ENCODE measurements around the gene RTKN2. TPM values are rescaled to one million over a fixed set of nuclear protein-coding genes. Genes with fewer than 3 reads are reported as not detected.

The RTKN2 gene
- polyA plus RNA-seq, 1 experiment = 1.4 TPM

GRCh38 chr10:62171791-62172190 lies 96.9 kb downstream of the RTKN2 start:
- Histone ChIP-seq H3K4me3 (ENCODE audit: low read depth, low read length) (no peak overlapping the region), H3K27ac (ENCODE audit: low read depth, low read length) (no peak overlapping the region), H3K9me3 (ENCODE audit: control insufficient read depth, insufficient read depth, low read length) (no peaks in the 10 kb centered on the region; the same call in 1 of the 2 replicates), H3K27me3 (ENCODE audit: control insufficient read depth, insufficient read depth, low read length) (no peaks in the 10 kb centered on the region)
- no peak for DNase-seq (ENCODE audit: low read depth, low spot score)
- ChIA-PET CTCF (no interaction called here), POLR2A (no interaction called here)
- TF ChIP-seq CTCF (IDR thresholded peaks at IDR 0.05; ENCODE audit: low read depth, low read length) = no peak

- no peaks in the 10 kb centered on the region for H3K27me3 ChIP-seq (ENCODE audit: control insufficient read depth, insufficient read depth, low read length)
- H3K4me3 ChIP-seq (ENCODE audit: low read depth, low read length) = no peak overlapping the region
- ChIA-PET POLR2A (no interaction called here), CTCF (no interaction called here)
- no peaks in the 10 kb centered on the region; the same call in 1 of the 2 replicates for H3K9me3 ChIP-seq (ENCODE audit: control insufficient read depth, insufficient read depth, low read length)
- no peak overlapping the region for H3K27ac ChIP-seq (ENCODE audit: low read depth, low read length)
- DNase-seq (ENCODE audit: low read depth, low spot score) = no peak
- no peak for TF ChIP-seq CTCF (IDR thresholded peaks at IDR 0.05; ENCODE audit: low read depth, low read length)
Observed at GRCh38 chr10:62170732-62171131, 97.9 kb downstream of the RTKN2 start.

GRCh38 chr10:62166331-62167131 lies 102.1 kb downstream of the RTKN2 start:
- Histone ChIP-seq H3K27me3 (ENCODE audit: control insufficient read depth, insufficient read depth, low read length) (no peaks in the 10 kb centered on the region), H3K9me3 (ENCODE audit: control insufficient read depth, insufficient read depth, low read length) (no peaks in the 10 kb centered on the region), H3K4me3 (ENCODE audit: low read depth, low read length) (no peak overlapping the region), H3K27ac (ENCODE audit: low read depth, low read length) (no peak overlapping the region)
- ChIA-PET CTCF (no interaction called here), POLR2A (no interaction called here)
- peak; percentile 43 for DNase-seq (ENCODE audit: low read depth, low spot score)
- TF ChIP-seq CTCF (IDR thresholded peaks at IDR 0.05; ENCODE audit: low read depth, low read length) = no peak

- TF ChIP-seq CTCF (IDR thresholded peaks at IDR 0.05; ENCODE audit: low read depth, low read length) = no peak
- no peaks in the 10 kb centered on the region for H3K27me3 ChIP-seq (ENCODE audit: control insufficient read depth, insufficient read depth, low read length)
- H3K27ac ChIP-seq (ENCODE audit: low read depth, low read length) = no peak overlapping the region
- H3K9me3 ChIP-seq (ENCODE audit: control insufficient read depth, insufficient read depth, low read length) = no peaks in the 10 kb centered on the region
- no peak for DNase-seq (ENCODE audit: low read depth, low spot score)
- POLR2A ChIA-PET = no interaction called here
- H3K4me3 ChIP-seq (ENCODE audit: low read depth, low read length) = no peak overlapping the region
- CTCF ChIA-PET = no interaction called here
Observed at GRCh38 chr10:62165803-62166202, 102.8 kb downstream of the RTKN2 start.

GRCh38 chr10:62163024-62163423 lies 105.6 kb downstream of the RTKN2 start:
- no peaks in the 10 kb centered on the region for H3K27me3 ChIP-seq (ENCODE audit: control insufficient read depth, insufficient read depth, low read length)
- CTCF ChIA-PET = no interaction called here
- H3K27ac ChIP-seq (ENCODE audit: low read depth, low read length) = no peak overlapping the region
- TF ChIP-seq CTCF (IDR thresholded peaks at IDR 0.05; ENCODE audit: low read depth, low read length) = no peak
- no peaks in the 10 kb centered on the region for H3K9me3 ChIP-seq (ENCODE audit: control insufficient read depth, insufficient read depth, low read length)
- POLR2A ChIA-PET = interaction anchor here (0.7 kb wide), 1 partner anchor 68 kb away, joined by 3 read pairs; no protein-coding TSS in a partner anchor
- DNase-seq (ENCODE audit: low read depth, low spot score) = no peak
- H3K4me3 ChIP-seq (ENCODE audit: low read depth, low read length) = no peak overlapping the region

Data from AG04450 (cell line).